Cardiac septum (tissue), 1 donor: ENCODE data around the gene ATPAF1. TPM values are rescaled to one million over a fixed set of nuclear protein-coding genes. Genes with fewer than 3 reads are reported as not detected.
"Not testable (repeated sequence)": the region's sequence is repeated elsewhere in the genome, so short reads cannot be mapped to it uniquely, and the experiment has no call there.

ENCODE experiments used
- DNase-seq: peaks from one replicate; pipeline ENCODE4 v3.0.0-alpha.2; 2020; ENCODE audit warnings: low spot score
- intact Hi-C: fragments of 100-400 bp; cut with DNase I; formaldehyde crosslinking; loops from one replicate; pipeline ENCODE4 v1.14.0; 2022
- total RNA-seq: library from RNA; stranded (reverse); fragmentation: NEBNext Ultra II Directional; extraction: Animal tissue kit (Norgen Biotek cat#: 25700); gene quantifications from one replicate; pipeline ENCODE4 v1.2.1, GENCODE V29; 2021
- donor health status: DM: no; HTN: no; CAD: no.

ATPAF1 gene
- total RNA-seq, 1 donor from 2014 or later: 190 TPM

DNA sequence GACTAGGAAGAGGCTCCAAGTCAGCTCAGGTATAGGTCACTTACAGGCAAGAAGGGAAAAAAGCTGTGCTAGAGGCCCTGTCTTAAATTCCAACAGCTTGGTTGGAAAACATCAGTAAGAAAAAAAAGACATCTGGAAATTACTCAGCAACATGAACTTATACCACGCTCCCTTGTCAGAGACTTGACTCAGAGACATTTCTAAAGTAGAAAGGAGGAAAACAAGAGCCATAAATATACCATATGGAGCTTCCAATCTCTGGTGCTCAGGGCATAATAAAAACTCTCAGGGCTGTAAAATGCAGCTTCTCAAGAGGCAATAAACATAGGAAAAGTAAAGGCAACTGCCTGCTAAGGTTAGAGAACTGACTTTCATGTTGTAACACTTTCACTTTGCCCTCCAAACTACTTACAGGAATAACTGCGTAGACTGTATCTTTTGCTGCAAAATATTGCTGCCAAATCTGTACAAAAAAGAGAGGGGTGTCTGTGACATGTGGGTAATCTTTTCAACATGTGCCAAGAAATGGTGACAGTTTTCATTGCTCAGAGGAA, 14.7 kb downstream of the ATPAF1 start:
- intact Hi-C loops: no loop called here

GRCh38 chr1:46652321-46653100, 15.7 kb downstream of the ATPAF1 start:
- DNase-seq: no peak

More for the DNA sequence above, 14.7 kb downstream of the ATPAF1 start:
- no peak for DNase-seq

GRCh38 chr1:46651152-46651551, 17.0 kb downstream of the ATPAF1 start:
- intact Hi-C loops, DNase-seq: not testable (repeated sequence)

More at GRCh38 chr1:46652321-46653100, 15.7 kb downstream of the ATPAF1 start:
- intact Hi-C loops: no loop called here

DNA sequence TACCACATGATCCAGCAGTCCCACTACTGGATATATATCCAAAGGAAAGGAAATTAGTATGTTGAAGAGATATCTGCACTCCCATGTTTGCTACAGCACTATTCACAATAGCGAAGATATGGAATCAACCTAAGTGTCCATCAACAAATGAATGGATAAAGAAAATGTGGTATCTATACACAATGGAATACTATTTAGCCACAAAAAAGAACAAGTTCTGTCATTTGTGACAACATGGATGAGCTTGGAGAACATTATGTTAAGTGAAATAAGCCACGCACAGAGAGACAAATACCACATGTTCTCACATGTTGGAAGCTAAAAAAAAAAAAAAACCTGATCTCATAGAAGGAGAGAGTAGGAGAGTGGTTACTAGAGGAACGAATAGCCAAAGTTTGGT, 17.7 kb downstream of the ATPAF1 start:
- intact Hi-C loops: no loop called here
- no peak for DNase-seq

GRCh38 chr1:46649764-46650163, 18.4 kb downstream of the ATPAF1 start:
- intact Hi-C loops: no loop called here
- DNase-seq: no peak

GRCh38 chr1:46647611-46648010, 20.6 kb downstream of the ATPAF1 start:
- intact Hi-C loops: no loop called here
- DNase-seq: no peak

- DNase-seq: no peak
- intact Hi-C loops: no loop called here
Observed at GRCh38 chr1:46646844-46647243, 21.3 kb downstream of the ATPAF1 start.

GRCh38 chr1:46646331-46646730, 21.8 kb downstream of the ATPAF1 start:
- DNase-seq: no peak
- intact Hi-C loops: no loop called here

DNA sequence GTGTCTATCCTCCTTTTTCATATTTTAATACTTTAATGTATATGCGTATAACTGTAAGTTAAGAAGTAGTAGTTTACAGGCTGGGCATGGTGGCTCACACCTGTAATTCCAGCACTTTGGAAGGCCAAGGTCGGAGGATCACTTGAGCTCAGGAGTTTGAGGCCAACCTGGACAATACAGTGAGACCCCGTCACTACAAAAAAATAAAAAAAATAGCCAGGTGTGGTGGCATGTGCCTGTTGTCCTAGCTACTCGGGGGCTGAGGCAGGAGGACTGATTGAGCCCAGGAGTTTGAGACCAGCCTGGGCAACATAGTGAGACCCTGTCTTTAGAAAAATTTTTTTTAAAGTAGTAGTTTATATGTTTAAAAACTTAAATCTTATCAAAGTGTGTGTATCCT, 22.3 kb downstream of the ATPAF1 start:
- intact Hi-C loops: no loop called here

GRCh38 chr1:46643368-46643775, 24.8 kb downstream of the ATPAF1 start:
- no peak for DNase-seq
- intact Hi-C loops: no loop called here

More for the DNA sequence above, 22.3 kb downstream of the ATPAF1 start:
- DNase-seq: no peak

DNA sequence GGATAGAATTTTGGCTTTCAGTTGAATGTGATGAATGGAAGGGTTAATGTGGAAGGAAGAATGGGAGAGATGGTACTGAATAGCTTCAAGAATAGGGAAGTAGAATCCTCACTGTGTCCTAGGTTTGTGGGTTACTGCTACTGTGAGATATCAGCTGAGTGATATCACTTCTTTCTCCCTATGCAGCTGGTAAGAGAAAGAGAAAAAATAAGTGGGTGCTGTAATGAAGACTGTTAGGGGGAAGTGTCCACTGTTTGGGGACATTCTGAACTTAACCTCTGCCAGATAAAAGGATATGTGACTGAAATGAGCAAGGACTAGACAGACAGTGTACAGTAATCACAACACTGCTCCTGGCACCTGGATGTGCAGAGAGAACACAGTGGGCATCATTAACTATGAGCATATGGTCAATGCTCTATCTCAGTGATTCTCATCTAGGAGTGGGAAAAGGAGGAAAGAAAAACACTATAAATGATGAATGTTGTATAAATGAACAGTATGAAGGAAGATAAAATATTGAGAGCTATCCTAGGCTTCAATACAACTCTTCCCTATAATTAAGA, 26.0 kb downstream of the ATPAF1 start:
- intact Hi-C loops: no loop called here

DNA sequence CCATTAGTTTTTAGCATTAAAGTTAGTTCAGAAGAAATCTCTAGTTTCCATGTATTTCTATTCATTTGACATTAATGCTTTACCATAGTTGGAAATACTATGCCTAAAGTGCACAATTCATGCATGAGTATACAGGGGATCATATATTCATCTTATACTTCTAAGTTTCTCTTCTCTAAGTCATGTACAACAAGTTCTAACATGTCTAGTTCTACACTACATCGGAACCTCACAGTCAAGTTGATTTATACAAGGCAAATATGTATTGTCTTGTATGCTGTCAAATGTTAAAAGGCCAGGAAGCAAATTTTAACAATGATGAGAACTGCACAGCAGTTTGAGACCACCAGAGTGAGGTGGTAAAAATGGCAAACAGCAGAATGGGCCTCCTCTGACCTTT, 28.6 kb downstream of the ATPAF1 start:
- DNase-seq: no peak
- intact Hi-C loops: no loop called here

More for the DNA sequence above, 26.0 kb downstream of the ATPAF1 start:
- DNase-seq: no peak

DNA sequence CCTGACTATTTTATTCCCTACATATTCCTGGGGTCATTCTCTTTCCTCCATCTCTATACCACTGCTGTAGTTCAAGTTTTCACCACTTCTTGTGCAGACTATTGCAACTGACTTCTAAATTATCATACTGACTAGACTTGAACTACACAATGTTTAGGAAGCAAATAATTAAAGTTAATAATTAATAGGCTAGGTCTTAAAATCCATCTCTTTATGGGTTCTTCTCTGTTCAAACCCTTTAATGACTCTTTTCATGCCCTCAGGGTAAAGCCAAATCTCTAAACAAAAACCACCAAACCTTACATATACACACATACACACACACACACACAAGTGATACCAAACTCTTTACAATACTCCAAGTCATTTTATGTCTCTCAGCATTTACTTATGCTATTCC, 29.2 kb downstream of the ATPAF1 start:
- DNase-seq: no peak
- intact Hi-C loops: no loop called here

- no peak for DNase-seq
- intact Hi-C loops: no loop called here
Observed at GRCh38 chr1:46637444-46638083, 30.6 kb downstream of the ATPAF1 start.

GRCh38 chr1:46635205-46635604, 33.0 kb downstream of the ATPAF1 start:
- intact Hi-C loops: no loop called here
- no peak for DNase-seq

DNA sequence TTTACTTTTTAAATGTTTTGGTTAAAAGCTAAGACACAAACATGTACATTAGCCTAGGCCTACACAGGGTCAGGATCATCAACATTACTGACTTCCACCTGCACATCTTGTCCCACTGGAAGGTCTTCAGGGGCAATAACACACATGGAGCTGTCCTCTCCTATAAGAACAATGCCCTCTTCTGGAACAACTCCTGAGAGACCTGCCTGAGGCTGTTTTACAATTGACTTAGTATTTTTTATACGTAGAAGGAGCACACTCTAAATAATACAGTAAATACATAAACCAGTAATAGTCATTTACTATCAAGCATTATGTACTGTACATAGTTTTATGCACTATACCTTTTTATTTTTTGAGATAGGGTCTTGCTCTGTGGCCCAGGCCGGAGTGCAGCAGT, 37.4 kb downstream of the ATPAF1 start:
- DNase-seq: no peak

GRCh38 chr1:46623743-46624644, 44.2 kb downstream of the ATPAF1 start:
- DNase-seq: no peak
- intact Hi-C loops: no loop called here

More for the DNA sequence above, 37.4 kb downstream of the ATPAF1 start:
- intact Hi-C loops: no loop called here

- intact Hi-C loops: no loop called here
- DNase-seq: no peak
Observed at GRCh38 chr1:46622344-46622743, 45.8 kb downstream of the ATPAF1 start.

GRCh38 chr1:46621930-46622329, 46.2 kb downstream of the ATPAF1 start:
- no peak for DNase-seq
- intact Hi-C loops: no loop called here
